PFSK-1 (cell line): ENCODE data around the gene TET3.

ENCODE experiments used
- POLR2AphosphoS5 ChIP-seq: IDR thresholded peaks from 2 replicates; pipeline ENCODE4 v1.6.1; 2012; ENCODE audit warnings: low read depth, mild to moderate bottlenecking, control low read depth, low read length, moderate library complexity
- REST ChIP-seq, 2 experiments: IDR thresholded peaks; 2 replicates each; pipeline versions ENCODE4 v1.6.1 to v1.8.0; 2011 to 2012; ENCODE audit warnings: low read depth in 2 of 2, low read length in 2 of 2, control low read depth in 1 of 2, inconsistent platforms in 1 of 2, mild to moderate bottlenecking in 1 of 2, moderate library complexity in 1 of 2; ENCODE audit not compliant: insufficient read depth in 1 of 2

GRCh38 chr2:73983322-73984202, 1.1 kb upstream of the TET3 start:
- TF ChIP-seq REST (IDR thresholded peaks at IDR 0.05; ENCODE audit: insufficient read depth in 1 of 2, low read depth in 2 of 2, low read length in 2 of 2) (no peak), POLR2AphosphoS5 (no peak)
